GM12878 (cell line): ENCODE measurements around the gene INSYN2B. TPM values are rescaled to one million over a fixed set of nuclear protein-coding genes. Genes with fewer than 3 reads are reported as not detected.

Source experiments
- ATAC-seq: fragments of 200-7000 bp; cut with Tn5 transposase; 3 replicates; pipeline ENCODE4 v1.9.1; 2020; ENCODE audit warnings: mild to moderate bottlenecking, moderate library complexity
- BruUV-seq: library from RNA; stranded (reverse); fragments of 400-500 nt; replicated peaks from 2 replicates; lab custom pipeline; 2021; lab: Mats Ljungman, UMichigan
- CTCF ChIA-PET: fragments of 300-600 bp; sonication (Branson Sonifier 250); formaldehyde crosslinking; extraction: SDS; loops from one replicate; lab custom pipeline; 2021; ENCODE audit warnings: inconsistent platforms; lab: Yijun Ruan, JAX
- POLR2A ChIA-PET: fragments of 350-600 bp; formaldehyde crosslinking; extraction: SDS; loops from one replicate; lab custom pipeline; 2021; ENCODE audit warnings: inconsistent platforms; lab: Charles Lee
- RAD21 ChIA-PET: fragments of 300-600 bp; sonication (Branson Sonifier 250); formaldehyde crosslinking; loops from one replicate; lab custom pipeline; 2023; ENCODE audit warnings: antibody characterized with exemption; ENCODE audit not compliant: unreplicated experiment; lab: Charles Lee
- SMC1A ChIA-PET: fragments of 300-600 bp; sonication (Branson Sonifier 250); formaldehyde crosslinking; loops from one replicate; lab custom pipeline; 2023; ENCODE audit not compliant: unreplicated experiment, uncharacterized antibody; lab: Charles Lee
- DNase-seq: peaks from one replicate; pipeline ENCODE4 v3.0.0-alpha.2; 2011; ENCODE audit warnings: low read depth, low spot score
- FAIRE-seq: peaks from 3 replicates; lab custom pipeline; 2011; peaks lifted over from hg19 to GRCh38; lab: Jason Lieb, UNC
- H2AFZ ChIP-seq: 2 replicates; pipeline ENCODE4 v1.6.0; 2011; ENCODE audit warnings: low read depth, low read length, control low read depth; ENCODE audit not compliant: control insufficient read depth
- H3K27ac ChIP-seq: 2 replicates; pipeline ENCODE4 v1.5.1; 2011; ENCODE audit warnings: control low read depth; ENCODE audit not compliant: control insufficient read depth, insufficient read depth
- H3K27me3 ChIP-seq, 2 experiments: replicated peaks in 1 of 2; 2 replicates each; pipeline versions ENCODE4 v1.6.0 to v1.6.1; 2011; ENCODE audit warnings: low read length in 1 of 2; ENCODE audit not compliant: control insufficient read depth in 2 of 2, insufficient read depth in 2 of 2
- H3K36me3 ChIP-seq, 2 experiments: 2 replicates each; pipeline ENCODE4 v1.5.1; 2011; ENCODE audit warnings: low read length in 1 of 2; ENCODE audit not compliant: control insufficient read depth in 2 of 2, insufficient read depth in 2 of 2
- H3K4me1 ChIP-seq: 2 replicates; pipeline ENCODE4 v1.6.1; 2011; ENCODE audit warnings: mild to moderate bottlenecking, low read length, moderate library complexity, mixed read lengths; ENCODE audit not compliant: control insufficient read depth, insufficient read depth
- H3K4me2 ChIP-seq: 2 replicates; pipeline ENCODE4 v1.6.0; 2011; ENCODE audit warnings: control low read depth; ENCODE audit not compliant: control insufficient read depth, insufficient read depth
- H3K4me3 ChIP-seq: fragments of 200-600 bp; sonication (generic); 2 replicates; pipeline ENCODE4 v1.5.1; 2016
- H3K79me2 ChIP-seq: 2 replicates; pipeline ENCODE4 v1.6.0; 2011; ENCODE audit warnings: low read length; ENCODE audit not compliant: control insufficient read depth, insufficient read depth
- H3K9ac ChIP-seq: 2 replicates; pipeline ENCODE4 v1.8.0; 2011; ENCODE audit warnings: low read length, control low read depth, mixed read lengths; ENCODE audit not compliant: control insufficient read depth, insufficient read depth
- H3K9me3 ChIP-seq: replicated peaks from 3 replicates; pipeline ENCODE4 v1.5.1; 2011; ENCODE audit warnings: mild to moderate bottlenecking, low read length; ENCODE audit not compliant: control insufficient read depth, insufficient read depth
- H4K20me1 ChIP-seq: 2 replicates; pipeline ENCODE4 v1.6.0; 2011; ENCODE audit not compliant: control insufficient read depth, insufficient read depth
- BMI1 ChIP-seq: fragments of 450-650 bp; IDR thresholded peaks from 2 replicates; pipeline ENCODE4 v1.6.1; 2016; ENCODE audit warnings: mild to moderate bottlenecking, moderate library complexity, borderline replicate concordance
- KDM1A ChIP-seq: fragments of 200-600 bp; sonication (generic); IDR thresholded peaks from 2 replicates; pipeline ENCODE4 v1.6.1; 2016; ENCODE audit warnings: borderline replicate concordance
- NFIC ChIP-seq: IDR thresholded peaks from 2 replicates; pipeline ENCODE4 v1.6.1; 2012; ENCODE audit warnings: low read depth, mild to moderate bottlenecking, inconsistent platforms, low read length, moderate library complexity
- POLR2AphosphoS2 ChIP-seq: IDR thresholded peaks from 2 replicates; pipeline ENCODE4 v1.6.1; 2011; ENCODE audit warnings: low read depth, mild to moderate bottlenecking, low read length, improper control_type of control experiment, moderate library complexity
- RBBP5 ChIP-seq: fragments of 200-600 bp; sonication (generic); conservative IDR thresholded peaks from 2 replicates; pipeline ENCODE4 v1.6.1; 2016
- RELA ChIP-seq: fragments of 450-650 bp; IDR thresholded peaks from 2 replicates; pipeline ENCODE4 v1.8.0; 2014; ENCODE audit warnings: borderline replicate concordance; ENCODE audit not compliant: partially characterized antibody
- RUNX3 ChIP-seq: IDR thresholded peaks from 2 replicates; pipeline ENCODE4 v1.6.1; 2012; ENCODE audit warnings: low read length, inconsistent platforms
- SMARCA5 ChIP-seq: fragments of 450-650 bp; IDR thresholded peaks from 2 replicates; pipeline ENCODE4 v1.6.1; 2017; ENCODE audit warnings: mild to moderate bottlenecking
- SP1 ChIP-seq: IDR thresholded peaks from one replicate; pipeline ENCODE4 v1.6.1; 2011; ENCODE audit warnings: low read depth, low read length
- SREBF1 ChIP-seq: IDR thresholded peaks from 2 replicates; pipeline ENCODE4 v1.6.1; 2012; ENCODE audit warnings: mild to moderate bottlenecking, low read length
- STAT3 ChIP-seq: IDR thresholded peaks from 2 replicates; pipeline ENCODE4 v1.6.1; 2011; ENCODE audit warnings: low read depth, low read length, improper control_type of control experiment
- SUZ12 ChIP-seq: fragments of 200-600 bp; sonication (generic); IDR thresholded peaks from one replicate; pipeline ENCODE4 v1.6.1; 2018; ENCODE audit warnings: antibody characterized with exemption, mild to moderate bottlenecking; ENCODE audit not compliant: unreplicated experiment
- WGBS: methylation state at CpG from one replicate; pipeline ENCODE4 v1.1.6; 2016; ENCODE audit warnings: low lambda C conversion rate; ENCODE audit not compliant: insufficient replicate concordance, insufficient coverage; ENCODE audit errors: missing lambda C conversion rate; 5-methylcytosine and 5-hydroxymethylcytosine counted together
- in situ Hi-C: fragments of 300-500 bp; cut with MboI; formaldehyde crosslinking; loops from 9 replicates; pipeline ENCODE4 v1.14.3; 2018; ENCODE audit warnings: mixed read lengths
- intact Hi-C: fragments of 100-400 bp; cut with micrococcal nuclease; formaldehyde crosslinking; loops from one replicate; pipeline ENCODE4 v1.14.2; 2022; ENCODE audit not compliant: unreplicated experiment
- polyA plus RNA-seq, 11 experiments: library from polyadenylated mRNA; depleted of rRNA in 4 of 11; unstranded in 6 of 11; stranded (reverse) in 5 of 11; fragments of >200 nt; fragmentation: Nextera tagmentation in 4 of 11; fragmentation: Illumina TruSeq in 1 of 11; extraction: Ambion mirVana in 4 of 11; extraction: Trizol in 1 of 11; gene quantifications; 1 replicate in 1 of 11; 2 replicates in 10 of 11; pipeline versions ENCODE4 v1.2.1 to v1.2.3, GENCODE V29; 2011 to 2016; ENCODE audit warnings: inconsistent platforms in 2 of 11, missing spikeins in 2 of 11, low read depth in 1 of 11
- total RNA-seq, 4 experiments: library from RNA; depleted of rRNA in 3 of 4; stranded (reverse); fragments of >200 nt in 3 of 4; fragmentation: Illumina TruSeq in 1 of 4; extraction: Trizol in 1 of 4; gene quantifications; 2 replicates each; pipeline versions ENCODE4 v1.2.1 to v1.2.3, GENCODE V29; 2013 to 2021
- TF ChIP-seq, protein P1 (sequence below): fragments of 450-650 bp; IDR thresholded peaks from 2 replicates; pipeline ENCODE4 v1.6.1; 2016; ENCODE audit warnings: mild to moderate bottlenecking
- TF ChIP-seq, protein P2 (sequence below): fragments of 450-650 bp; IDR thresholded peaks from 2 replicates; pipeline ENCODE4 v1.6.1; 2016; ENCODE audit warnings: mild to moderate bottlenecking
- TF ChIP-seq, protein P3 (sequence below): fragments of 450-650 bp; IDR thresholded peaks from 2 replicates; pipeline ENCODE4 v1.6.1; 2016; ENCODE audit warnings: mild to moderate bottlenecking, moderate library complexity, borderline replicate concordance
- TF ChIP-seq, protein P4 (sequence below): fragments of 450-650 bp; IDR thresholded peaks from 2 replicates; pipeline ENCODE4 v1.6.1; 2017; ENCODE audit warnings: low read depth, mild to moderate bottlenecking, moderate library complexity

The INSYN2B gene
- total and polyA plus RNA-seq, 10 of the 15 experiments (the other 5 are each of a cell fraction or from before 2014, with no cell fraction given): 0.05 to 0.27 (median 0.13) TPM; not detected in 7

DNA sequence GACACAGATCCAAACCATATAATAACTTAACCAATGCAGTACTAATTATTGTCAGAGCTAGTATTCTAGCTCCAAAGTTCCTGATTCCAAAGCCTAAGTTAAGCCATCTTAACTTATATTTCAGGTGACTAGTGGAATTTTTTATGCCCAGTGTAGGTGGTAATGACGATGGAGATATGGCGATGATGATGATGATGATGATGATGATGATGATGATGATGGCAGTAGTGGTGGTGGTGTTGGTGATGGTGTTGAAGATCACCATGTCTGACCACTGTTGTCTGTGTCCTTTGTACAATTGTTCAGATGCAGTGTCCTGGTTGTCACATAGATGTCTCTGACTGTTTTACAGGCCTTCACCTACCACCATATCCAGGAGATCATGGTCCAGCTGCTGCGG, 139.9 kb downstream of the INSYN2B start:
- BruUV-seq: no TSS peak
- SMC1A ChIA-PET: interaction anchor here (1.3 to 6.6 kb wide), 6 partner anchors 8 to 140 kb away, joined by 3 to 39 read pairs (median 4); partner anchors contain the start of gene INSYN2B
- no peak for DNase-seq
- Histone ChIP-seq H3K36me3 (peaks cover 10 to 31% of the 10 kb centered on the region in 2 experiments), H3K4me2 (no peak overlapping the region), H3K4me1 (peaks cover 26% of the 10 kb centered on the region), H2AFZ (no peak overlapping the region), H4K20me1 (no peaks in the 10 kb centered on the region), H3K9me3 (no peaks in the 10 kb centered on the region), H3K79me2 (no peaks in the 10 kb centered on the region), H3K9ac (no peak overlapping the region), H3K27me3 (no peaks in the 10 kb centered on the region), H3K27ac (no peak overlapping the region), H3K4me3 (no peak overlapping the region)
- ATAC-seq: no peak
- CTCF ChIA-PET: interaction anchor here (0.7 to 1.3 kb wide), 4 partner anchors 16 to 251 kb away, joined by 3 to 5 read pairs (median 4); no protein-coding TSS in a partner anchor
- FAIRE-seq: no peak
- in situ Hi-C loops: no loop called here
- RAD21 ChIA-PET: no interaction called here
- intact Hi-C loops: no loop called here
- POLR2A ChIA-PET: interaction anchor here (0.6 to 1.0 kb wide), 2 partner anchors 19 to 315 kb away, joined by 3 read pairs; no protein-coding TSS in a partner anchor
- 89% methylated on average over 3 of the region's 3 CpGs for WGBS
- TF ChIP-seq SMARCA5 (no peak), RBBP5 (no peak), SP1 (no peak), KDM1A (no peak), SUZ12 (no peak), NFIC (no peak), SREBF1 (no peak), RUNX3 (no peak), POLR2AphosphoS2 (no peak), BMI1 (no peak), STAT3 (no peak), RELA (no peak)
- TF ChIP-seq, protein P1, sequence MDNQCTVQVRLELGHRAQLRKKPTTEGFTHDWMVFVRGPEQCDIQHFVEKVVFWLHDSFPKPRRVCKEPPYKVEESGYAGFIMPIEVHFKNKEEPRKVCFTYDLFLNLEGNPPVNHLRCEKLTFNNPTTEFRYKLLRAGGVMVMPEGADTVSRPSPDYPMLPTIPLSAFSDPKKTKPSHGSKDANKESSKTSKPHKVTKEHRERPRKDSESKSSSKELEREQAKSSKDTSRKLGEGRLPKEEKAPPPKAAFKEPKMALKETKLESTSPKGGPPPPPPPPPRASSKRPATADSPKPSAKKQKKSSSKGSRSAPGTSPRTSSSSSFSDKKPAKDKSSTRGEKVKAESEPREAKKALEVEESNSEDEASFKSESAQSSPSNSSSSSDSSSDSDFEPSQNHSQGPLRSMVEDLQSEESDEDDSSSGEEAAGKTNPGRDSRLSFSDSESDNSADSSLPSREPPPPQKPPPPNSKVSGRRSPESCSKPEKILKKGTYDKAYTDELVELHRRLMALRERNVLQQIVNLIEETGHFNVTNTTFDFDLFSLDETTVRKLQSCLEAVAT: no peak
- TF ChIP-seq, protein P2, sequence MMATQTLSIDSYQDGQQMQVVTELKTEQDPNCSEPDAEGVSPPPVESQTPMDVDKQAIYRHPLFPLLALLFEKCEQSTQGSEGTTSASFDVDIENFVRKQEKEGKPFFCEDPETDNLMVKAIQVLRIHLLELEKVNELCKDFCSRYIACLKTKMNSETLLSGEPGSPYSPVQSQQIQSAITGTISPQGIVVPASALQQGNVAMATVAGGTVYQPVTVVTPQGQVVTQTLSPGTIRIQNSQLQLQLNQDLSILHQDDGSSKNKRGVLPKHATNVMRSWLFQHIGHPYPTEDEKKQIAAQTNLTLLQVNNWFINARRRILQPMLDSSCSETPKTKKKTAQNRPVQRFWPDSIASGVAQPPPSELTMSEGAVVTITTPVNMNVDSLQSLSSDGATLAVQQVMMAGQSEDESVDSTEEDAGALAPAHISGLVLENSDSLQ: no peak
- TF ChIP-seq, protein P3, sequence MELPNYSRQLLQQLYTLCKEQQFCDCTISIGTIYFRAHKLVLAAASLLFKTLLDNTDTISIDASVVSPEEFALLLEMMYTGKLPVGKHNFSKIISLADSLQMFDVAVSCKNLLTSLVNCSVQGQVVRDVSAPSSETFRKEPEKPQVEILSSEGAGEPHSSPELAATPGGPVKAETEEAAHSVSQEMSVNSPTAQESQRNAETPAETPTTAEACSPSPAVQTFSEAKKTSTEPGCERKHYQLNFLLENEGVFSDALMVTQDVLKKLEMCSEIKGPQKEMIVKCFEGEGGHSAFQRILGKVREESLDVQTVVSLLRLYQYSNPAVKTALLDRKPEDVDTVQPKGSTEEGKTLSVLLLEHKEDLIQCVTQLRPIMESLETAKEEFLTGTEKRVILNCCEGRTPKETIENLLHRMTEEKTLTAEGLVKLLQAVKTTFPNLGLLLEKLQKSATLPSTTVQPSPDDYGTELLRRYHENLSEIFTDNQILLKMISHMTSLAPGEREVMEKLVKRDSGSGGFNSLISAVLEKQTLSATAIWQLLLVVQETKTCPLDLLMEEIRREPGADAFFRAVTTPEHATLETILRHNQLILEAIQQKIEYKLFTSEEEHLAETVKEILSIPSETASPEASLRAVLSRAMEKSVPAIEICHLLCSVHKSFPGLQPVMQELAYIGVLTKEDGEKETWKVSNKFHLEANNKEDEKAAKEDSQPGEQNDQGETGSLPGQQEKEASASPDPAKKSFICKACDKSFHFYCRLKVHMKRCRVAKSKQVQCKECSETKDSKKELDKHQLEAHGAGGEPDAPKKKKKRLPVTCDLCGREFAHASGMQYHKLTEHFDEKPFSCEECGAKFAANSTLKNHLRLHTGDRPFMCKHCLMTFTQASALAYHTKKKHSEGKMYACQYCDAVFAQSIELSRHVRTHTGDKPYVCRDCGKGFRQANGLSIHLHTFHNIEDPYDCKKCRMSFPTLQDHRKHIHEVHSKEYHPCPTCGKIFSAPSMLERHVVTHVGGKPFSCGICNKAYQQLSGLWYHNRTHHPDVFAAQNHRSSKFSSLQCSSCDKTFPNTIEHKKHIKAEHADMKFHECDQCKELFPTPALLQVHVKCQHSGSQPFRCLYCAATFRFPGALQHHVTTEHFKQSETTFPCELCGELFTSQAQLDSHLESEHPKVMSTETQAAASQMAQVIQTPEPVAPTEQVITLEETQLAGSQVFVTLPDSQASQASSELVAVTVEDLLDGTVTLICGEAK: no peak
- TF ChIP-seq, protein P4, sequence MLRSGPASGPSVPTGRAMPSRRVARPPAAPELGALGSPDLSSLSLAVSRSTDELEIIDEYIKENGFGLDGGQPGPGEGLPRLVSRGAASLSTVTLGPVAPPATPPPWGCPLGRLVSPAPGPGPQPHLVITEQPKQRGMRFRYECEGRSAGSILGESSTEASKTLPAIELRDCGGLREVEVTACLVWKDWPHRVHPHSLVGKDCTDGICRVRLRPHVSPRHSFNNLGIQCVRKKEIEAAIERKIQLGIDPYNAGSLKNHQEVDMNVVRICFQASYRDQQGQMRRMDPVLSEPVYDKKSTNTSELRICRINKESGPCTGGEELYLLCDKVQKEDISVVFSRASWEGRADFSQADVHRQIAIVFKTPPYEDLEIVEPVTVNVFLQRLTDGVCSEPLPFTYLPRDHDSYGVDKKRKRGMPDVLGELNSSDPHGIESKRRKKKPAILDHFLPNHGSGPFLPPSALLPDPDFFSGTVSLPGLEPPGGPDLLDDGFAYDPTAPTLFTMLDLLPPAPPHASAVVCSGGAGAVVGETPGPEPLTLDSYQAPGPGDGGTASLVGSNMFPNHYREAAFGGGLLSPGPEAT: no peak
